Transverse colon (tissue), 4 donors: ENCODE data around the gene BRSK1. TPM values are rescaled to one million over a fixed set of nuclear protein-coding genes. Genes with fewer than 3 reads are reported as not detected.

Source experiments
- DNase-seq: peaks from one replicate; pipeline ENCODE4 v3.0.0-alpha.2; 2019
- H3K27ac ChIP-seq, 4 donors: fragments of 200-600 bp; sonication (generic); 2 replicates each; pipeline ENCODE4 v1.5.1; 2016 to 2018; ENCODE audit warnings: inconsistent platforms in 4 of 4
- H3K27me3 ChIP-seq: fragments of 200-600 bp; sonication (generic); 2 replicates; pipeline ENCODE4 v1.5.1; 2017; ENCODE audit warnings: inconsistent platforms
- H3K36me3 ChIP-seq, 4 donors: fragments of 200-600 bp; sonication (generic); 2 replicates each; pipeline ENCODE4 v1.5.1; 2017 to 2019; ENCODE audit warnings: inconsistent platforms in 4 of 4
- H3K4me1 ChIP-seq, 4 donors: fragments of 200-600 bp; sonication (generic); 2 replicates each; pipeline ENCODE4 v1.5.1; 2017 to 2020; ENCODE audit warnings: inconsistent platforms in 4 of 4
- H3K4me3 ChIP-seq, 4 donors: fragments of 200-600 bp; sonication (generic); 1 replicate in 1 of 4; 2 replicates in 3 of 4; pipeline versions ENCODE4 v1.5.1 to v1.6.1; 2017 to 2019; ENCODE audit warnings: inconsistent platforms in 4 of 4
- H3K9me3 ChIP-seq, 2 donors: fragments of 200-600 bp; sonication (generic); 2 replicates each; pipeline ENCODE4 v1.5.1; 2017 to 2019; ENCODE audit warnings: inconsistent platforms in 2 of 2
- CTCF ChIP-seq, 5 experiments: fragments of 200-600 bp in 3 of 5; fragments of 450-650 bp in 2 of 5; sonication (generic) in 3 of 5; IDR thresholded peaks; 1 replicate in 2 of 5; 2 replicates in 3 of 5; pipeline ENCODE4 v1.5.1; 2016 to 2017; ENCODE audit warnings: antibody characterized with exemption in 5 of 5, inconsistent platforms in 3 of 5, mild to moderate bottlenecking in 2 of 5, moderate library complexity in 1 of 5
- EP300 ChIP-seq: sonication (generic); formaldehyde crosslinking; IDR thresholded peaks from one replicate; pipeline ENCODE4 v1.6.1; 2017; ENCODE audit warnings: antibody characterized with exemption, low read depth
- POLR2A ChIP-seq: fragments of 450-650 bp; IDR thresholded peaks from one replicate; pipeline ENCODE4 v1.6.1; 2016; ENCODE audit warnings: antibody characterized with exemption, mild to moderate bottlenecking, moderate library complexity
- POLR2AphosphoS5 ChIP-seq, 3 donors: sonication (generic); formaldehyde crosslinking; IDR thresholded peaks; one replicate each; pipeline ENCODE4 v1.6.1; 2016; ENCODE audit warnings: antibody characterized with exemption in 3 of 3
- WGBS, 2 donors: methylation state at CpG; one replicate each; pipeline ENCODE4 v1.1.5; 2018; ENCODE audit warnings: low coverage in 1 of 2; 5-methylcytosine and 5-hydroxymethylcytosine counted together
- in situ Hi-C, 4 donors: fragments of 200-750 bp; cut with MboI; loops; one replicate each; pipeline versions ENCODE4 v1.15.0 to v1.15.1; 2017; ENCODE audit warnings: low sequenced_read_pairs in 3 of 4, low pct_ligation_motif_present in 1 of 4, low pct_unique_long_range_greater_than_20kb in 1 of 4
- intact Hi-C: fragments of 100-400 bp; cut with DNase I; formaldehyde crosslinking; loops from one replicate; pipeline ENCODE4 v1.15.1; 2023; ENCODE audit warnings: low total_unique reads
- total RNA-seq, 4 donors: library from RNA; depleted of rRNA; stranded (reverse); fragments of >200 nt; gene quantifications; one replicate each; pipeline ENCODE4 v1.1.0, GENCODE V29; 2016

The BRSK1 gene
- total RNA-seq, 4 donors from 2014 or later, result 1.4 to 17.6 (median 4.7) TPM

GRCh38 chr19:55255618-55256423 lies 28.0 kb upstream of the BRSK1 start:
- intact Hi-C loops (no loop called here), in situ Hi-C loops (no loop called here)
- Histone ChIP-seq H3K27me3 (no peaks in the 10 kb centered on the region), H3K36me3 (no peaks in the 10 kb centered on the region), H3K4me1 (peaks cover 34 to 73% (median 41%) of the 10 kb centered on the region in 4 donors), H3K9me3 (no peaks in the 10 kb centered on the region), H3K4me3 (peak overlapping the region in 1 of 4 donors; percentile 95), H3K27ac (peak overlapping the region; percentile 73 to 87 (median 78))
- TF ChIP-seq CTCF (IDR thresholded peaks at IDR 0.05) (no peak), POLR2A (no peak), EP300 (no peak), POLR2AphosphoS5 (IDR thresholded peaks at IDR 0.05) (no peak)
- peak; percentile 42 for DNase-seq
- WGBS, 2 donors, result 50 to 51% methylated on average over 1 to 17 of the region's 17 CpGs

- Histone ChIP-seq H3K4me3 (peak overlapping the region in 3 of 4 donors; percentile 82 to 97 (median 95)), H3K9me3 (no peaks in the 10 kb centered on the region), H3K36me3 (no peaks in the 10 kb centered on the region), H3K27me3 (no peaks in the 10 kb centered on the region), H3K4me1 (peaks cover 34 to 63% (median 41%) of the 10 kb centered on the region in 4 donors), H3K27ac (peak overlapping the region; percentile 91 to 93 (median 92))
- TF ChIP-seq POLR2A (no peak), CTCF (IDR thresholded peaks at IDR 0.05) (no peak), EP300 (no peak), POLR2AphosphoS5 (IDR thresholded peaks at IDR 0.05) (no peak)
- in situ Hi-C loops, result no loop called here
- 43 to 45% methylated on average over 8 to 22 of the region's 22 CpGs for WGBS, 2 donors
- intact Hi-C loops, result no loop called here
- no peak for DNase-seq
Measured at GRCh38 chr19:55256562-55257460, 27.0 kb upstream of the BRSK1 start.

- Histone ChIP-seq H3K4me1 (peaks cover 34 to 54% (median 41%) of the 10 kb centered on the region in 4 donors), H3K36me3 (no peaks in the 10 kb centered on the region), H3K9me3 (no peaks in the 10 kb centered on the region), H3K27me3 (no peaks in the 10 kb centered on the region), H3K27ac (peak overlapping the region; percentile 91 to 93 (median 92)), H3K4me3 (peak overlapping the region; percentile 67 to 97 (median 88))
- intact Hi-C loops (no loop called here), in situ Hi-C loops (no loop called here)
- no peak for DNase-seq
- TF ChIP-seq EP300, result no peak
- no peak for TF ChIP-seq CTCF (IDR thresholded peaks at IDR 0.05)
- TF ChIP-seq POLR2A, result no peak
- no peak for TF ChIP-seq POLR2AphosphoS5 (IDR thresholded peaks at IDR 0.05)
- WGBS, 2 donors, result 1 to 4% methylated on average over 22 to 48 of the region's 51 CpGs
Measured at GRCh38 chr19:55257461-55258420, 26.1 kb upstream of the BRSK1 start.
